Measurements from ENCODE around the gene PPP1CB.

The PPP1CB gene

GRCh38 chr2:28778392-28778791 lies 26.8 kb downstream of the PPP1CB start:
- no peak for TF ChIP-seq GATA3 (IDR thresholded peaks at IDR 0.05; ENCODE audit: low read depth, low read length)
- no peak for TF ChIP-seq GATA2 (IDR thresholded peaks at IDR 0.05; ENCODE audit: low read depth, low read length)

- TF ChIP-seq GATA2 (IDR thresholded peaks at IDR 0.05; ENCODE audit: low read depth, low read length) (no peak), GATA3 (IDR thresholded peaks at IDR 0.05; ENCODE audit: low read depth, low read length) (no peak)
Observed at GRCh38 chr2:28779001-28779400, 27.4 kb downstream of the PPP1CB start.

GRCh38 chr2:28780496-28780895 lies 28.9 kb downstream of the PPP1CB start:
- no peak for TF ChIP-seq GATA3 (IDR thresholded peaks at IDR 0.05; ENCODE audit: low read depth, low read length)
- no peak for TF ChIP-seq GATA2 (IDR thresholded peaks at IDR 0.05; ENCODE audit: low read depth, low read length)

- TF ChIP-seq GATA3 (IDR thresholded peaks at IDR 0.05; ENCODE audit: low read depth, low read length), result 0 out of 2 replicates have a peak, but pooled peaks have one; percentile 22
- no peak for TF ChIP-seq GATA2 (IDR thresholded peaks at IDR 0.05; ENCODE audit: low read depth, low read length)
Observed at GRCh38 chr2:28782423-28782822, 30.8 kb downstream of the PPP1CB start.

GRCh38 chr2:28796620-28797019 lies 45.0 kb downstream of the PPP1CB start:
- TF ChIP-seq GATA2 (IDR thresholded peaks at IDR 0.05; ENCODE audit: low read depth, low read length) (no peak), GATA3 (IDR thresholded peaks at IDR 0.05; ENCODE audit: low read depth, low read length) (no peak)

- TF ChIP-seq GATA2 (IDR thresholded peaks at IDR 0.05; ENCODE audit: low read depth, low read length), result no peak
- TF ChIP-seq GATA3 (IDR thresholded peaks at IDR 0.05; ENCODE audit: low read depth, low read length), result no peak
Observed at GRCh38 chr2:28801726-28802125, 50.1 kb downstream of the PPP1CB start.

GRCh38 chr2:28802975-28803429 lies 51.4 kb downstream of the PPP1CB start:
- TF ChIP-seq GATA3 (IDR thresholded peaks at IDR 0.05; ENCODE audit: low read depth, low read length), result no peak
- no peak for TF ChIP-seq GATA2 (IDR thresholded peaks at IDR 0.05; ENCODE audit: low read depth, low read length)

GRCh38 chr2:28809927-28810326 lies 58.3 kb downstream of the PPP1CB start:
- TF ChIP-seq GATA3 (IDR thresholded peaks at IDR 0.05; ENCODE audit: low read depth, low read length) (no peak), GATA2 (IDR thresholded peaks at IDR 0.05; ENCODE audit: low read depth, low read length) (no peak)

- TF ChIP-seq GATA2 (IDR thresholded peaks at IDR 0.05; ENCODE audit: low read depth, low read length) (no peak), GATA3 (IDR thresholded peaks at IDR 0.05; ENCODE audit: low read depth, low read length) (no peak)
Observed at GRCh38 chr2:28810384-28811285, 59.0 kb downstream of the PPP1CB start, which contains the start of gene SPDYA. Gene SPDYA (plus strand): TSS chr2:28810834. CDS start chr2:28816015, 5,181 bp downstream.

GRCh38 chr2:28818053-28818452 lies 66.4 kb downstream of the PPP1CB start:
- TF ChIP-seq GATA3 (IDR thresholded peaks at IDR 0.05; ENCODE audit: low read depth, low read length), result no peak
- TF ChIP-seq GATA2 (IDR thresholded peaks at IDR 0.05; ENCODE audit: low read depth, low read length), result no peak

- TF ChIP-seq GATA2 (IDR thresholded peaks at IDR 0.05; ENCODE audit: low read depth, low read length), result no peak
- no peak for TF ChIP-seq GATA3 (IDR thresholded peaks at IDR 0.05; ENCODE audit: low read depth, low read length)
Observed at GRCh38 chr2:28821295-28821958, 69.8 kb downstream of the PPP1CB start.

- TF ChIP-seq GATA2 (IDR thresholded peaks at IDR 0.05; ENCODE audit: low read depth, low read length), result no peak
- TF ChIP-seq GATA3 (IDR thresholded peaks at IDR 0.05; ENCODE audit: low read depth, low read length), result no peak
Observed at GRCh38 chr2:28822036-28822435, 70.4 kb downstream of the PPP1CB start.

- TF ChIP-seq GATA2 (IDR thresholded peaks at IDR 0.05; ENCODE audit: low read depth, low read length) (no peak), GATA3 (IDR thresholded peaks at IDR 0.05; ENCODE audit: low read depth, low read length) (no peak)
Observed at GRCh38 chr2:28824207-28824606, 72.6 kb downstream of the PPP1CB start.

GRCh38 chr2:28824870-28825269 lies 73.2 kb downstream of the PPP1CB start:
- TF ChIP-seq GATA2 (IDR thresholded peaks at IDR 0.05; ENCODE audit: low read depth, low read length) (no peak), GATA3 (IDR thresholded peaks at IDR 0.05; ENCODE audit: low read depth, low read length) (no peak)
